Skin of body (tissue), 2 donors: Measurements from ENCODE around the gene CMTM3. TPM values are rescaled to one million over a fixed set of nuclear protein-coding genes. Genes with fewer than 3 reads are reported as not detected.
"Not testable (repeated sequence)": the region's sequence is repeated elsewhere in the genome, so short reads cannot be mapped to it uniquely, and the experiment has no call there.

Experiments used
- DNase-seq: peaks from one replicate; lab custom pipeline; 2025; lab: John Stamatoyannopoulos, UW
- total RNA-seq: library from RNA; depleted of rRNA; stranded (reverse); fragments of >200 nt; gene quantifications from one replicate; pipeline ENCODE4 v1.2.3, GENCODE V29; 2014

Gene CMTM3
- total RNA-seq, 1 donor from 2014 or later, result 20.5 TPM

- not testable (repeated sequence) for DNase-seq
These were observed 27.1 kb downstream of the CMTM3 start for GRCh38 chr16:66631558-66631957.

GRCh38 chr16:66634527-66635196, 30.2 kb downstream of the CMTM3 start:
- DNase-seq, result no peak

GRCh38 chr16:66635406-66635805, 30.9 kb downstream of the CMTM3 start:
- DNase-seq, result no peak

GRCh38 chr16:66636199-66636598, 31.7 kb downstream of the CMTM3 start:
- DNase-seq, result no peak

GRCh38 chr16:66637806-66638205, 33.3 kb downstream of the CMTM3 start:
- DNase-seq, result no peak

- DNase-seq, result no peak
These were observed 34.8 kb downstream of the CMTM3 start for GRCh38 chr16:66639091-66639885.

GRCh38 chr16:66640724-66641314, 36.3 kb downstream of the CMTM3 start:
- no peak for DNase-seq

- no peak for DNase-seq
These were observed 36.9 kb downstream of the CMTM3 start for GRCh38 chr16:66641387-66641786.

- no peak for DNase-seq
These were observed 43.4 kb downstream of the CMTM3 start for GRCh38 chr16:66647866-66648265.

- no peak for DNase-seq
These were observed 44.7 kb downstream of the CMTM3 start for GRCh38 chr16:66649167-66649566.

- DNase-seq, result no peak
These were observed 45.2 kb downstream of the CMTM3 start for GRCh38 chr16:66649636-66650205.

GRCh38 chr16:66650707-66651473, 46.4 kb downstream of the CMTM3 start:
- DNase-seq, result peak; percentile 84

- no peak for DNase-seq
These were observed 46.9 kb downstream of the CMTM3 start for GRCh38 chr16:66651474-66651765.

- no peak for DNase-seq
These were observed 47.5 kb downstream of the CMTM3 start for GRCh38 chr16:66651965-66652364.

GRCh38 chr16:66652661-66653360, 48.3 kb downstream of the CMTM3 start:
- no peak for DNase-seq

GRCh38 chr16:66653581-66654350, 49.3 kb downstream of the CMTM3 start:
- no peak for DNase-seq

- DNase-seq, result no peak
These were observed 52.0 kb downstream of the CMTM3 start for GRCh38 chr16:66656547-66656946.

- DNase-seq, result no peak
These were observed 53.8 kb downstream of the CMTM3 start for GRCh38 chr16:66658143-66658859.

- no peak for DNase-seq
These were observed 54.3 kb downstream of the CMTM3 start for GRCh38 chr16:66658860-66659190.
